MM.1S (cell line): ENCODE data around the gene ANKIB1.

Experiments
- DNase-seq: peaks from one replicate; pipeline ENCODE4 v3.0.0-alpha.2; 2015
- H2AFZ ChIP-seq: fragments of 300-600 bp; sonication (generic); 2 replicates; pipeline ENCODE4 v1.6.0; 2016; ENCODE audit warnings: antibody characterized with exemption, low read length
- H3F3A ChIP-seq: fragments of 300-600 bp; sonication (generic); 2 replicates; pipeline ENCODE4 v1.6.1; 2016; ENCODE audit warnings: mild to moderate bottlenecking, antibody characterized with exemption, low read length, moderate library complexity, mixed read lengths; ENCODE audit not compliant: insufficient read depth
- H3K27ac ChIP-seq: fragments of 300-600 bp; sonication (generic); 2 replicates; pipeline ENCODE4 v1.5.1; 2016; ENCODE audit warnings: mild to moderate bottlenecking, low read length
- H3K27me3 ChIP-seq: fragments of 300-600 bp; sonication (generic); replicated peaks from 2 replicates; pipeline ENCODE4 v1.6.0; 2016; ENCODE audit warnings: low read length; ENCODE audit not compliant: insufficient read depth
- H3K36me3 ChIP-seq: fragments of 300-600 bp; sonication (generic); replicated peaks from 2 replicates; pipeline ENCODE4 v1.6.1; 2016; ENCODE audit warnings: mild to moderate bottlenecking, low read length, mixed read lengths; ENCODE audit not compliant: insufficient read depth
- H3K4me1 ChIP-seq: fragments of 300-600 bp; sonication (generic); 2 replicates; pipeline ENCODE4 v1.6.1; 2016; ENCODE audit warnings: low read length, mixed read lengths
- H3K4me2 ChIP-seq: fragments of 300-600 bp; sonication (generic); 2 replicates; pipeline ENCODE4 v1.6.0; 2016; ENCODE audit warnings: low read depth, low read length
- H3K4me3 ChIP-seq: fragments of 300-600 bp; sonication (generic); 2 replicates; pipeline ENCODE4 v1.5.1; 2016; ENCODE audit warnings: low read length, mixed read lengths
- H3K79me2 ChIP-seq: fragments of 300-600 bp; sonication (generic); 2 replicates; pipeline ENCODE4 v1.6.1; 2016; ENCODE audit warnings: mixed run types, low read length, mixed read lengths
- H3K9ac ChIP-seq: fragments of 300-600 bp; sonication (generic); 2 replicates; pipeline ENCODE4 v1.6.1; 2016; ENCODE audit warnings: low read length, mixed read lengths
- H3K9me2 ChIP-seq: fragments of 300-600 bp; sonication (generic); replicated peaks from 2 replicates; pipeline ENCODE4 v1.6.1; 2016; ENCODE audit warnings: mild to moderate bottlenecking, low read length, mixed read lengths; ENCODE audit not compliant: insufficient read depth
- H3K9me3 ChIP-seq: fragments of 300-600 bp; sonication (generic); replicated peaks from 2 replicates; pipeline ENCODE4 v1.6.1; 2016; ENCODE audit warnings: mild to moderate bottlenecking, low read length, mixed read lengths; ENCODE audit not compliant: insufficient read depth
- H4K20me1 ChIP-seq: fragments of 300-600 bp; sonication (generic); 2 replicates; pipeline ENCODE4 v1.6.1; 2016; ENCODE audit warnings: mild to moderate bottlenecking, low read length, moderate library complexity, mixed read lengths; ENCODE audit not compliant: insufficient read depth
- EZH2 ChIP-seq: fragments of 300-600 bp; sonication (generic); optimal IDR thresholded peaks from 2 replicates; pipeline ENCODE3; 2017; ENCODE audit warnings: low read depth, mild to moderate bottlenecking, antibody characterized with exemption, low read length, mixed read lengths
- EZH2phosphoT487 ChIP-seq: fragments of 300-600 bp; sonication (generic); IDR thresholded peaks from 2 replicates; pipeline ENCODE4 v1.6.1; 2018; ENCODE audit warnings: antibody characterized with exemption, low read length
- TF ChIP-seq, protein P1 (sequence below): fragments of 300-600 bp; sonication (generic); IDR thresholded peaks from 2 replicates; pipeline ENCODE4 v1.5.1; 2016; ENCODE audit warnings: antibody characterized with exemption, low read length, mixed read lengths

The ANKIB1 gene

DNA sequence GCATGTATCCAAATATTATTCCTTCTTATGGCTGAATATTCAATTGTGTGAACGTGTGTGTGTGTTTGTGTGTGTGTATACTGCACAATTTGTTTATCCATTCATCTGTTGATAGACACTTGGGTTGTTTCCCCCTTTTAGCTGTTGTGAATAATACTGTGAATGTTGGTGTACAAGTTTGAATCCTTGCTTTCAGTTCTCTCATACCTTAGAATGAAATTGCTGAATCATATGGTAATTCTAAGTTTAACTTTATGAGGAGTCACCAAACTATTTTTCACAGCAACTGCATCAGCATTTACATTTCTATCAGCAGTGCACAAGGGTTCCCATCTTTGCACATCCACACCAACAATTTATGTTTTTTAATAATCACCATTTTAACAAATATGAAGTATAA lies 114.6 kb downstream of the ANKIB1 start:
- H4K20me1 ChIP-seq = no peaks in the 10 kb centered on the region
- H3F3A ChIP-seq = no peaks in the 10 kb centered on the region
- H3K4me1 ChIP-seq = peaks cover 16% of the 10 kb centered on the region
- H3K36me3 ChIP-seq = no peaks in the 10 kb centered on the region
- H3K4me3 ChIP-seq = no peak overlapping the region
- TF ChIP-seq EZH2 = no peak
- TF ChIP-seq, protein P1, sequence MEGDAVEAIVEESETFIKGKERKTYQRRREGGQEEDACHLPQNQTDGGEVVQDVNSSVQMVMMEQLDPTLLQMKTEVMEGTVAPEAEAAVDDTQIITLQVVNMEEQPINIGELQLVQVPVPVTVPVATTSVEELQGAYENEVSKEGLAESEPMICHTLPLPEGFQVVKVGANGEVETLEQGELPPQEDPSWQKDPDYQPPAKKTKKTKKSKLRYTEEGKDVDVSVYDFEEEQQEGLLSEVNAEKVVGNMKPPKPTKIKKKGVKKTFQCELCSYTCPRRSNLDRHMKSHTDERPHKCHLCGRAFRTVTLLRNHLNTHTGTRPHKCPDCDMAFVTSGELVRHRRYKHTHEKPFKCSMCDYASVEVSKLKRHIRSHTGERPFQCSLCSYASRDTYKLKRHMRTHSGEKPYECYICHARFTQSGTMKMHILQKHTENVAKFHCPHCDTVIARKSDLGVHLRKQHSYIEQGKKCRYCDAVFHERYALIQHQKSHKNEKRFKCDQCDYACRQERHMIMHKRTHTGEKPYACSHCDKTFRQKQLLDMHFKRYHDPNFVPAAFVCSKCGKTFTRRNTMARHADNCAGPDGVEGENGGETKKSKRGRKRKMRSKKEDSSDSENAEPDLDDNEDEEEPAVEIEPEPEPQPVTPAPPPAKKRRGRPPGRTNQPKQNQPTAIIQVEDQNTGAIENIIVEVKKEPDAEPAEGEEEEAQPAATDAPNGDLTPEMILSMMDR = no peak
- TF ChIP-seq EZH2phosphoT487 = no peak
- no peak overlapping the region for H3K9ac ChIP-seq
- H3K4me2 ChIP-seq = peak overlapping the region; percentile 12; the same call in 1 of the 2 replicates
- no peak overlapping the region for H2AFZ ChIP-seq
- peak; percentile 60 for DNase-seq
- H3K9me3 ChIP-seq = no peaks in the 10 kb centered on the region
- peak overlapping the region; percentile 5; the same call in 1 of the 2 replicates for H3K27ac ChIP-seq
- H3K9me2 ChIP-seq = no peaks in the 10 kb centered on the region
- no peaks in the 10 kb centered on the region for H3K79me2 ChIP-seq
- H3K27me3 ChIP-seq = no peaks in the 10 kb centered on the region

GRCh38 chr7:92362131-92362530 lies 116.4 kb downstream of the ANKIB1 start:
- no peak for DNase-seq
- peaks cover 16% of the 10 kb centered on the region for H3K4me1 ChIP-seq
- H3K36me3 ChIP-seq = no peaks in the 10 kb centered on the region

GRCh38 chr7:92366730-92367129 lies 121.0 kb downstream of the ANKIB1 start:
- no peaks in the 10 kb centered on the region for H3K9me3 ChIP-seq
- H3K9me2 ChIP-seq = no peaks in the 10 kb centered on the region
- no peak overlapping the region for H3K4me3 ChIP-seq
- H2AFZ ChIP-seq = no peak overlapping the region
- no peak overlapping the region for H3K27ac ChIP-seq
- no peaks in the 10 kb centered on the region for H3K79me2 ChIP-seq
- H3K27me3 ChIP-seq = no peaks in the 10 kb centered on the region
- TF ChIP-seq, protein P1 = no peak
- TF ChIP-seq EZH2phosphoT487 = no peak
- no peak for TF ChIP-seq EZH2
- no peak overlapping the region for H3K9ac ChIP-seq
- DNase-seq = no peak
- no peak overlapping the region for H3K4me2 ChIP-seq
- no peaks in the 10 kb centered on the region for H3F3A ChIP-seq
- no peaks in the 10 kb centered on the region for H3K4me1 ChIP-seq
- H4K20me1 ChIP-seq = no peaks in the 10 kb centered on the region
- no peaks in the 10 kb centered on the region for H3K36me3 ChIP-seq

More at GRCh38 chr7:92362131-92362530, 116.4 kb downstream of the ANKIB1 start:
- TF ChIP-seq EZH2 = no peak
- TF ChIP-seq, protein P1 = no peak
- TF ChIP-seq EZH2phosphoT487 = no peak
- no peak overlapping the region for H2AFZ ChIP-seq
- no peak overlapping the region for H3K4me3 ChIP-seq
- no peak overlapping the region for H3K27ac ChIP-seq
- no peaks in the 10 kb centered on the region for H3K27me3 ChIP-seq
- no peaks in the 10 kb centered on the region for H4K20me1 ChIP-seq
- no peaks in the 10 kb centered on the region for H3K9me3 ChIP-seq
- no peak overlapping the region for H3K9ac ChIP-seq
- no peaks in the 10 kb centered on the region for H3K9me2 ChIP-seq
- no peak overlapping the region for H3K4me2 ChIP-seq
- no peaks in the 10 kb centered on the region for H3F3A ChIP-seq
- no peaks in the 10 kb centered on the region for H3K79me2 ChIP-seq
